Fibroblast of gingiva (primary cell): ENCODE results near the gene PVR.
"Not testable (repeated sequence)": the region's sequence is repeated elsewhere in the genome, so short reads cannot be mapped to it uniquely, and the experiment has no call there.

Source experiments
- DNase-seq: peaks from one replicate; pipeline ENCODE4 v3.0.0-alpha.2; 2011; ENCODE audit warnings: low read depth

The PVR gene

GRCh38 chr19:44673510-44673909, 29.8 kb downstream of the PVR start:
- no peak for DNase-seq

- DNase-seq, result no peak
These were observed 31.8 kb downstream of the PVR start for GRCh38 chr19:44675521-44675920.

GRCh38 chr19:44677019-44677811, 33.5 kb downstream of the PVR start:
- peak; percentile 44 for DNase-seq

GRCh38 chr19:44680536-44680935, 36.8 kb downstream of the PVR start:
- no peak for DNase-seq

GRCh38 chr19:44681992-44682790, 38.5 kb downstream of the PVR start:
- no peak for DNase-seq

GRCh38 chr19:44682807-44683206, 39.1 kb downstream of the PVR start:
- no peak for DNase-seq

GRCh38 chr19:44683434-44684210, 39.9 kb downstream of the PVR start:
- DNase-seq, result no peak

GRCh38 chr19:44684396-44684795, 40.7 kb downstream of the PVR start:
- DNase-seq, result not testable (repeated sequence)

GRCh38 chr19:44684892-44685863, 41.5 kb downstream of the PVR start:
- DNase-seq, result peak; percentile 75

- DNase-seq, result no peak
These were observed 42.2 kb downstream of the PVR start for GRCh38 chr19:44685877-44686276.

GRCh38 chr19:44686896-44687295, 43.2 kb downstream of the PVR start:
- DNase-seq, result no peak

GRCh38 chr19:44687888-44688287, 44.2 kb downstream of the PVR start:
- DNase-seq, result no peak

- DNase-seq, result peak; percentile 48
These were observed 45.8 kb downstream of the PVR start for GRCh38 chr19:44689290-44690130.

- DNase-seq, result no peak
These were observed 46.4 kb downstream of the PVR start for GRCh38 chr19:44690131-44690440.

- DNase-seq, result no peak
These were observed 48.6 kb downstream of the PVR start for GRCh38 chr19:44692379-44692721.

GRCh38 chr19:44694184-44694579, 50.5 kb downstream of the PVR start:
- no peak for DNase-seq

GRCh38 chr19:44696939-44697669, 53.4 kb downstream of the PVR start:
- no peak for DNase-seq

- no peak for DNase-seq
These were observed 53.9 kb downstream of the PVR start for GRCh38 chr19:44697670-44698034.

- no peak for DNase-seq
These were observed 54.9 kb downstream of the PVR start, which contains the start of gene CEACAM16 for GRCh38 chr19:44698492-44699201. Gene CEACAM16 (plus strand): TSS chr19:44699151. CDS start chr19:44701457, 2,306 bp downstream.
